Ovary (tissue), 9 donors: ENCODE data around the gene NELFB. TPM values are rescaled to one million over a fixed set of nuclear protein-coding genes. Genes with fewer than 3 reads are reported as not detected.

Experiments used
- DNase-seq, 5 donors: peaks; one replicate each; pipeline ENCODE4 v3.0.0-alpha.2; 2019 to 2020
- H3K27ac ChIP-seq, 2 donors: fragments of 200-600 bp; one replicate each; pipeline versions ENCODE4 v1.5.1 to v1.8.0; 2019 to 2022
- H3K27me3 ChIP-seq: fragments of 200-600 bp; one replicate; pipeline ENCODE4 v1.8.0; 2022
- H3K36me3 ChIP-seq: fragments of 200-600 bp; sonication (generic); one replicate; pipeline ENCODE4 v1.5.1; 2019
- H3K4me1 ChIP-seq: one replicate; pipeline ENCODE4 v1.8.1; 2013; ENCODE audit warnings: mild to moderate bottlenecking, moderate library complexity; ENCODE audit not compliant: insufficient read depth
- H3K4me3 ChIP-seq: fragments of 200-600 bp; sonication (generic); one replicate; pipeline ENCODE4 v1.5.1; 2017
- H3K9me3 ChIP-seq, 2 donors: fragments of 200-600 bp in 1 of 2; sonication (generic) in 1 of 2; one replicate each; pipeline versions ENCODE4 v1.5.1 to v1.8.1; 2013 to 2019; ENCODE audit warnings: mild to moderate bottlenecking in 1 of 2, moderate library complexity in 1 of 2
- CTCF ChIP-seq, 3 donors: fragments of 450-650 bp in 2 of 3; fragments of 200-600 bp in 1 of 3; IDR thresholded peaks; one replicate each; pipeline versions ENCODE4 v1.5.1 to v1.8.0; 2016 to 2022; ENCODE audit warnings: antibody characterized with exemption in 3 of 3, mild to moderate bottlenecking in 1 of 3
- EP300 ChIP-seq: sonication (generic); formaldehyde crosslinking; IDR thresholded peaks from one replicate; pipeline ENCODE4 v1.6.1; 2017; ENCODE audit warnings: antibody characterized with exemption
- POLR2A ChIP-seq: fragments of 450-650 bp; IDR thresholded peaks from one replicate; pipeline ENCODE4 v1.6.1; 2017; ENCODE audit warnings: antibody characterized with exemption, mild to moderate bottlenecking, moderate library complexity
- WGBS, 3 donors: extraction: QIAGEN DNeasy Blood & Tissue Kit in 1 of 3; methylation state at CpG; one replicate each; pipeline versions ENCODE4 v1.1.5 to v1.1.7; 2013 to 2017; 5-methylcytosine and 5-hydroxymethylcytosine counted together
- intact Hi-C, 4 donors: fragments of 100-400 bp; cut with DNase I; formaldehyde crosslinking; loops; one replicate each; pipeline versions ENCODE4 v1.11.0 to v1.15.1; 2022 to 2023
- polyA plus RNA-seq, 2 donors: library from polyadenylated mRNA; stranded (reverse); fragments of 200-250 nt in 1 of 2; fragments of 350-450 nt in 1 of 2; fragmentation: Illumina TruSeq in 1 of 2; extraction: RNeasy Lipid Tissue Mini Kit (QIAGEN cat#74804) in 1 of 2; gene quantifications; one replicate each; pipeline ENCODE4 v1.2.3, GENCODE V29; 2013 to 2014
- total RNA-seq, 7 donors: library from RNA; depleted of rRNA in 2 of 7; stranded (reverse); fragments of >200 nt in 2 of 7; fragmentation: NEBNext Ultra II Directional in 3 of 7; extraction: Animal tissue kit (Norgen Biotek cat#: 25700) in 3 of 7; gene quantifications; one replicate each; pipeline versions ENCODE4 v1.1.0 to v1.2.4, GENCODE V29; 2016 to 2023
- donor health status: DM: no; HTN: no; CAD: no; lungs with moderate emphysema.
- donor health status: DM: no; HTN: no; CAD: no.
- donor health status: Bipolar disorder and iron deficiency.
- donor health status: DM: yes; HTN: yes; CAD: no.
- donor health status: DM: no; HTN: no; CAD: no.
- donor health status: DM: yes; HTN: yes; CAD: no.

The NELFB gene
- total and polyA plus RNA-seq, 9 donors: 10.9 to 56.6 (median 44.5) TPM

DNA sequence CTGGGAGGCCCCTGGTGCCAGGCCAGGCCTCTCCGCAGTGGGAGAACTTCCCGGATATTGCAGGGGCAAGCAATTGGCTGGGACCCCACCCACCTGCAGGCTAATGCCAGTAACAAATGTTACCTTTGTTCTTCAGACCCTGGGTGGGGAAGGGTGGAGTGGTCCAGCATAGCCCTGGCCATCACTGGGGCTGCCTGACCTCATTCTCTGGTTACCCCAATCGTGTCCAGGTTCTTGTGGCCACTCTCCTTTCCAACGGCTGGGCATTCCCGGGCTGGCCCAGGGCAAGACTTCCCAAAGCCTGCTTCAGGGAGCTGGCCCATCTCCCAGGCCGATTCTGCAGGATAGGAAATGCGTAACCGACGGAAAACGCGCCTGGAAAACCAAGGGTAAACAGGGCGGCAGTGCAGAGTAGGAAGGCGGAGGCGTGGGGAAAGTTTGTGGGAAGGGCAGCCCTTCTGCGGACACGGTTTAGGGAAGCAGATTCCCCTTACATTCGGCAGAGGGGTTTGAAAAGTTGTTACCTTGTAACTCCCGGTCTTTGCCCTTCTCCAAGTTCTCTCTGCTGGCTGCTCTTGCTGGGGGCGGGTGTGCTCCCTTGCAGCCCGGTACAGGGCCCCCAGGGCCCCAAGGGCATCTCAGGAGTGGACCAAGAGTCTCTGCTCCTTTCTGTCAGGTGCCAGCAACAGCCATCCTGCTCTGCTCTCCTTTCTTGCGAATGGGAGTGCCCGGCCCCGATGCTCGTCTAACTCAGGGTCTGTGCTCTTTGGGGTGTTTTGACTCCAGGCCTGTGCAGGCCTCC, 43.5 kb downstream of the NELFB start:
- DNase-seq: peak in 3 of 5 donors; percentile 7 to 38 (median 31)
- Histone ChIP-seq H3K27me3 (peaks cover 8% of the 10 kb centered on the region), H3K27ac (no peak overlapping the region), H3K4me1 (peaks cover 9% of the 10 kb centered on the region), H3K36me3 (no peaks in the 10 kb centered on the region), H3K4me3 (no peak overlapping the region), H3K9me3 (no peaks in the 10 kb centered on the region)
- intact Hi-C loops: loop anchor here (5.0 to 10.0 kb wide), 4 partner anchors 109 to 226 kb away; partner anchors contain the start of gene ENTPD8 (in 1 of the 4)
- 75 to 79% (median 77%) methylated on average over 24 of the region's 24 CpGs for WGBS, 3 donors
- no peak for TF ChIP-seq CTCF (IDR thresholded peaks at IDR 0.05)
- TF ChIP-seq POLR2A: no peak
- no peak for TF ChIP-seq EP300

GRCh38 chr9:137299203-137299565, 44.1 kb downstream of the NELFB start:
- H3K9me3 ChIP-seq: no peaks in the 10 kb centered on the region
- intact Hi-C loops: loop anchor here (5.0 to 10.0 kb wide), 4 partner anchors 108 to 226 kb away; partner anchors contain the start of gene ENTPD8 (in 1 of the 4)
- H3K4me1 ChIP-seq: peaks cover 9% of the 10 kb centered on the region
- WGBS, 3 donors: 63 to 75% (median 69%) methylated on average over 10 of the region's 10 CpGs
- peak in 2 of 5 donors; percentile 6 to 18 for DNase-seq
- TF ChIP-seq CTCF (IDR thresholded peaks at IDR 0.05) (no peak), POLR2A (no peak), EP300 (no peak)
- peaks cover 8% of the 10 kb centered on the region for H3K27me3 ChIP-seq
- no peak overlapping the region for H3K4me3 ChIP-seq
- H3K27ac ChIP-seq: no peak overlapping the region
- H3K36me3 ChIP-seq: no peaks in the 10 kb centered on the region

DNA sequence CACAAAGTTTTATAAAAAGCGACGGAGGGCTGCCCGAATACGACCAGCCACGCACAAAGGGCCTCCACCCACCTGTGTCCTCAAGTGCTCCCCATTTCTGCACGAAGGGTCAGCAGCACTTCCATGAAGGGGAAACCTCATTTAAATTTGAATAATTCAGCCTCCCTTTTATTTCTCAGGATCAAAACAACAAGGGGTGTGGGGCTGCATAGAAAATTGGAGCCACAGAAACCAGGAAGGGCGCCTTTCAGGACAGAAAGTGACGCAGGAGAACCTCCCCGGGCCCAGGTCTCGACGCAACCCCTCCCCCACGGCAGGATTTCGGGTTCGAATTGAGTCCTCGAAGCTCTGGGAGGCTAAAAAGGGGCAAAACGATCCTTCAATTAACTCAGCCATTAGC, 44.8 kb downstream of the NELFB start:
- 20 to 32% (median 27%) methylated on average over 16 of the region's 16 CpGs for WGBS, 3 donors
- DNase-seq: peak in 1 of 5 donors; percentile 28
- peaks cover 7% of the 10 kb centered on the region for H3K27me3 ChIP-seq
- H3K36me3 ChIP-seq: no peaks in the 10 kb centered on the region
- no peak overlapping the region for H3K4me3 ChIP-seq
- H3K9me3 ChIP-seq: no peaks in the 10 kb centered on the region
- H3K4me1 ChIP-seq: peaks cover 8% of the 10 kb centered on the region
- no peak for TF ChIP-seq EP300
- no peak for TF ChIP-seq CTCF (IDR thresholded peaks at IDR 0.05)
- TF ChIP-seq POLR2A: no peak
- no peak overlapping the region for H3K27ac ChIP-seq
- intact Hi-C loops: loop anchor here (5.0 to 10.0 kb wide), 5 partner anchors 107 to 225 kb away; partner anchors contain the start of gene ENTPD8 (in 1 of the 4)

- peak in 4 of 5 donors; percentile 12 to 40 (median 34) for DNase-seq
- no peaks in the 10 kb centered on the region for H3K36me3 ChIP-seq
- intact Hi-C loops: loop anchor here in 2 of 4 donors (5.0 kb wide), 2 partner anchors 107 to 147 kb away; no protein-coding TSS in a partner anchor
- 1% methylated on average over 25 of the region's 25 CpGs for WGBS, 3 donors
- H3K27ac ChIP-seq: no peak overlapping the region
- H3K4me1 ChIP-seq: peaks cover 12% of the 10 kb centered on the region
- H3K4me3 ChIP-seq: peak overlapping the region; percentile 37
- peaks cover 6% of the 10 kb centered on the region for H3K27me3 ChIP-seq
- no peaks in the 10 kb centered on the region for H3K9me3 ChIP-seq
- TF ChIP-seq POLR2A (no peak), CTCF (IDR thresholded peaks at IDR 0.05) (no peak), EP300 (no peak)
These were observed 45.5 kb downstream of the NELFB start for GRCh38 chr9:137300567-137301080.
